H9 (cell line): ENCODE results near the gene NOS3. TPM values are rescaled to one million over a fixed set of nuclear protein-coding genes. Genes with fewer than 3 reads are reported as not detected.

ENCODE experiments used
- DNase-seq: peaks from one replicate; pipeline ENCODE4 v3.0.0-alpha.2; 2017
- H2AFZ ChIP-seq: one replicate; pipeline ENCODE4 v1.6.1; 2013; ENCODE audit warnings: mild to moderate bottlenecking, low read length, control low read depth, moderate library complexity
- H2AK5ac ChIP-seq: 2 replicates; pipeline ENCODE4 v1.6.1; 2013; ENCODE audit warnings: low read length, control low read depth, mixed read lengths; ENCODE audit not compliant: insufficient read length
- H2BK120ac ChIP-seq: one replicate; pipeline ENCODE4 v1.6.1; 2013; ENCODE audit warnings: low read depth, mild to moderate bottlenecking, low read length, control low read depth, inconsistent platforms; ENCODE audit not compliant: poor library complexity, severe bottlenecking
- H2BK12ac ChIP-seq: 2 replicates; pipeline ENCODE4 v1.6.1; 2013; ENCODE audit warnings: low read length, control low read depth, mixed read lengths, low read depth; ENCODE audit not compliant: insufficient read length
- H2BK15ac ChIP-seq: 2 replicates; pipeline ENCODE4 v1.6.1; 2013; ENCODE audit warnings: low read depth, low read length, control low read depth
- H2BK20ac ChIP-seq: one replicate; pipeline ENCODE4 v1.6.1; 2013; ENCODE audit warnings: low read depth, mild to moderate bottlenecking, low read length, control low read depth, inconsistent platforms; ENCODE audit not compliant: poor library complexity, severe bottlenecking
- H2BK5ac ChIP-seq: 2 replicates; pipeline ENCODE4 v1.6.1; 2013; ENCODE audit warnings: low read length, control low read depth, mixed read lengths; ENCODE audit not compliant: insufficient read length
- H3K14ac ChIP-seq: 2 replicates; pipeline ENCODE4 v1.6.1; 2013; ENCODE audit warnings: low read length, control low read depth; ENCODE audit not compliant: insufficient read depth
- H3K18ac ChIP-seq: 2 replicates; pipeline ENCODE4 v1.6.1; 2013; ENCODE audit warnings: low read depth, mild to moderate bottlenecking, mixed read lengths, low read length, control low read depth; ENCODE audit not compliant: insufficient read length
- H3K23ac ChIP-seq: 2 replicates; pipeline ENCODE4 v1.6.1; 2013; ENCODE audit warnings: low read length, control low read depth, mixed read lengths, low read depth; ENCODE audit not compliant: insufficient read length
- H3K23me2 ChIP-seq: 2 replicates; pipeline ENCODE4 v1.6.1; 2013; ENCODE audit warnings: low read depth, mild to moderate bottlenecking, mixed read lengths, low read length, control low read depth; ENCODE audit not compliant: insufficient read length, poor library complexity, severe bottlenecking
- H3K27ac ChIP-seq: 2 replicates; pipeline ENCODE4 v1.5.1; 2013; ENCODE audit warnings: low read length, control low read depth, mixed read lengths, low read depth; ENCODE audit not compliant: insufficient read length
- H3K27me3 ChIP-seq: 2 replicates; pipeline ENCODE4 v1.6.1; 2013; ENCODE audit warnings: low read length, control low read depth, inconsistent platforms; ENCODE audit not compliant: insufficient read depth
- H3K4ac ChIP-seq: 2 replicates; pipeline ENCODE4 v1.6.1; 2013; ENCODE audit warnings: low read depth, mild to moderate bottlenecking, control low read depth, inconsistent platforms, low read length, moderate library complexity
- H3K4me1 ChIP-seq: 2 replicates; pipeline ENCODE4 v1.6.1; 2013; ENCODE audit warnings: low read length, control low read depth, inconsistent platforms; ENCODE audit not compliant: insufficient read depth
- H3K4me2 ChIP-seq: 2 replicates; pipeline ENCODE4 v1.6.1; 2013; ENCODE audit warnings: low read length, control low read depth, mixed read lengths; ENCODE audit not compliant: insufficient read length, insufficient read depth
- H3K56ac ChIP-seq: 2 replicates; pipeline ENCODE4 v1.6.1; 2013; ENCODE audit warnings: low read depth, mild to moderate bottlenecking, mixed read lengths, low read length, control low read depth; ENCODE audit not compliant: insufficient read length
- H3K79me1 ChIP-seq: 2 replicates; pipeline ENCODE4 v1.6.1; 2013; ENCODE audit warnings: low read depth, mild to moderate bottlenecking, moderate library complexity, low read length, control low read depth, inconsistent platforms; ENCODE audit not compliant: insufficient read depth, poor library complexity, severe bottlenecking
- H3K79me2 ChIP-seq: 2 replicates; pipeline ENCODE4 v1.6.1; 2013; ENCODE audit warnings: low read length, control low read depth, inconsistent platforms; ENCODE audit not compliant: insufficient read depth
- H3K9ac ChIP-seq: 2 replicates; pipeline ENCODE4 v1.6.1; 2013; ENCODE audit warnings: low read length, control low read depth, mixed read lengths; ENCODE audit not compliant: insufficient read length; ENCODE audit errors: extremely low read depth
- H3K9me3 ChIP-seq: one replicate; pipeline ENCODE4 v1.6.1; 2013; ENCODE audit warnings: low read depth, low read length, inconsistent platforms; ENCODE audit not compliant: control insufficient read depth
- H3T11ph ChIP-seq: one replicate; pipeline ENCODE4 v1.6.1; 2013; ENCODE audit warnings: mild to moderate bottlenecking, low read length, control low read depth, inconsistent platforms
- H4K20me1 ChIP-seq: one replicate; pipeline ENCODE4 v1.6.1; 2013; ENCODE audit not compliant: control insufficient read depth, insufficient read length, insufficient read depth
- H4K5ac ChIP-seq: 2 replicates; pipeline ENCODE4 v1.6.1; 2013; ENCODE audit warnings: low read depth, mild to moderate bottlenecking, mixed read lengths, low read length, control low read depth; ENCODE audit not compliant: insufficient read length
- H4K8ac ChIP-seq: replicated peaks from 2 replicates; pipeline ENCODE4 v1.6.1; 2013; ENCODE audit warnings: low read length, control low read depth, mixed read lengths, low read depth; ENCODE audit not compliant: insufficient read length
- H4K91ac ChIP-seq: 2 replicates; pipeline ENCODE4 v1.6.1; 2013; ENCODE audit warnings: low read depth, mild to moderate bottlenecking, moderate library complexity, mixed read lengths, low read length, control low read depth; ENCODE audit not compliant: insufficient read length
- H3K27ac Mint-ChIP-seq, 3 experiments: 2 replicates in 2 of 3; 3 replicates in 1 of 3; pipeline ENCODE4 v1.8.0; 2020 to 2021; ENCODE audit warnings: mixed read lengths in 3 of 3, mild to moderate bottlenecking in 1 of 3, moderate library complexity in 1 of 3
- H3K27me3 Mint-ChIP-seq: 2 replicates; pipeline ENCODE4 v1.8.0; 2021; ENCODE audit warnings: low read depth, mild to moderate bottlenecking, moderate library complexity, mixed read lengths
- H3K36me3 Mint-ChIP-seq, 3 experiments: 2 replicates in 2 of 3; 3 replicates in 1 of 3; pipeline ENCODE4 v1.8.0; 2020 to 2021; ENCODE audit warnings: low read depth in 3 of 3, mixed read lengths in 3 of 3; ENCODE audit not compliant: insufficient read depth in 1 of 3
- H3K4me1 Mint-ChIP-seq, 2 experiments: 2 replicates each; pipeline ENCODE4 v1.8.0; 2020; ENCODE audit warnings: mixed read lengths in 2 of 2
- H3K4me3 Mint-ChIP-seq, 2 experiments: 2 replicates in 1 of 2; 3 replicates in 1 of 2; pipeline ENCODE4 v1.8.0; 2020 to 2021; ENCODE audit warnings: mild to moderate bottlenecking in 2 of 2, mixed read lengths in 2 of 2, moderate library complexity in 1 of 2
- H3K9me3 Mint-ChIP-seq, 2 experiments: 2 replicates in 1 of 2; 3 replicates in 1 of 2; pipeline ENCODE4 v1.8.0; 2020; ENCODE audit warnings: mild to moderate bottlenecking in 2 of 2, mixed read lengths in 2 of 2, moderate library complexity in 1 of 2
- CTCF ChIP-seq: fragments of 200-600 bp; sonication (generic); conservative IDR thresholded peaks from 3 replicates; pipeline ENCODE4 v1.8.0; 2021; ENCODE audit warnings: antibody characterized with exemption, mild to moderate bottlenecking
- WGBS: extraction: QIAGEN DNeasy Blood & Tissue Kit; methylation state at CpG from one replicate; pipeline ENCODE4 v1.1.7; 2013; ENCODE audit warnings: missing lambda C conversion rate, low lambda C conversion rate, mixed read lengths; ENCODE audit not compliant: insufficient read length; ENCODE audit errors: extremely low coverage; 5-methylcytosine and 5-hydroxymethylcytosine counted together
- total RNA-seq: library from RNA; stranded (reverse); gene quantifications from 2 replicates; pipeline ENCODE4 v1.2.1, GENCODE V29; 2021

Gene NOS3
- total RNA-seq, 1 experiment from 2014 or later, result 4.5 TPM

GRCh38 chr7:151031011-151031410 is 40.2 kb downstream of the NOS3 start:
- TF ChIP-seq CTCF, result no peak
- no peak overlapping the region for H2BK15ac ChIP-seq
- no peak overlapping the region for H3T11ph ChIP-seq
- H3K4me1 ChIP-seq, result peaks cover 2% of the 10 kb centered on the region; the same call in 1 of the 2 replicates
- no peaks in the 10 kb centered on the region for H4K20me1 ChIP-seq
- H2AK5ac ChIP-seq, result no peak overlapping the region
- no peaks in the 10 kb centered on the region for H3K79me1 ChIP-seq
- H2BK120ac ChIP-seq, result no peak overlapping the region
- H4K91ac ChIP-seq, result no peak overlapping the region
- no peak overlapping the region for H3K23ac ChIP-seq
- no CpG with 5 or more reads among the region's 4 CpGs for WGBS
- no peak overlapping the region for H2BK20ac ChIP-seq
- H3K4me3 Mint-ChIP-seq, result no peak overlapping the region
- H3K27me3 ChIP-seq, result no peaks in the 10 kb centered on the region
- H3K4ac ChIP-seq, result no peak overlapping the region
- H3K14ac ChIP-seq, result no peak overlapping the region
- H2BK5ac ChIP-seq, result no peak overlapping the region
- H3K9me3 ChIP-seq, result no peaks in the 10 kb centered on the region
- no peak overlapping the region for H3K56ac ChIP-seq
- peaks cover 0 to 8% (median 4%) of the 10 kb centered on the region in 3 experiments; a peak in 4 of 7 replicates for H3K36me3 Mint-ChIP-seq
- H2BK12ac ChIP-seq, result no peak overlapping the region
- no peak overlapping the region for H3K27ac Mint-ChIP-seq
- H3K79me2 ChIP-seq, result no peaks in the 10 kb centered on the region
- DNase-seq, result no peak
- H4K5ac ChIP-seq, result no peak overlapping the region
- no peak overlapping the region for H2AFZ ChIP-seq
- no peak overlapping the region for H3K18ac ChIP-seq
- H4K8ac ChIP-seq, result no peak overlapping the region
- no peak overlapping the region for H3K9ac ChIP-seq
- peaks cover 6% of the 10 kb centered on the region for H3K23me2 ChIP-seq
- peaks cover 22 to 27% of the 10 kb centered on the region in 2 experiments for H3K4me1 Mint-ChIP-seq
- no peaks in the 10 kb centered on the region; a peak in 1 of 5 replicates for H3K9me3 Mint-ChIP-seq
- H3K27me3 Mint-ChIP-seq, result peaks cover 5% of the 10 kb centered on the region
- H3K4me2 ChIP-seq, result no peak overlapping the region
- H3K27ac ChIP-seq, result no peak overlapping the region
